GM18520 (cell line): ENCODE data around the gene ARIH1.
A peak's percentile ranks its signal among the peaks of the same experiment; 100 is the strongest.
"Not testable (repeated sequence)": the region's sequence is repeated elsewhere in the genome, so short reads cannot be mapped to it uniquely, and the experiment has no call there.

ENCODE experiments used
- ATAC-seq: cut with Tn5 transposase; IDR thresholded peaks from one replicate; pipeline ENCODE4 v1.9.1; 2021; ENCODE audit not compliant: unreplicated experiment

ARIH1 gene, protein sequence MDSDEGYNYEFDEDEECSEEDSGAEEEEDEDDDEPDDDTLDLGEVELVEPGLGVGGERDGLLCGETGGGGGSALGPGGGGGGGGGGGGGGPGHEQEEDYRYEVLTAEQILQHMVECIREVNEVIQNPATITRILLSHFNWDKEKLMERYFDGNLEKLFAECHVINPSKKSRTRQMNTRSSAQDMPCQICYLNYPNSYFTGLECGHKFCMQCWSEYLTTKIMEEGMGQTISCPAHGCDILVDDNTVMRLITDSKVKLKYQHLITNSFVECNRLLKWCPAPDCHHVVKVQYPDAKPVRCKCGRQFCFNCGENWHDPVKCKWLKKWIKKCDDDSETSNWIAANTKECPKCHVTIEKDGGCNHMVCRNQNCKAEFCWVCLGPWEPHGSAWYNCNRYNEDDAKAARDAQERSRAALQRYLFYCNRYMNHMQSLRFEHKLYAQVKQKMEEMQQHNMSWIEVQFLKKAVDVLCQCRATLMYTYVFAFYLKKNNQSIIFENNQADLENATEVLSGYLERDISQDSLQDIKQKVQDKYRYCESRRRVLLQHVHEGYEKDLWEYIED

DNA sequence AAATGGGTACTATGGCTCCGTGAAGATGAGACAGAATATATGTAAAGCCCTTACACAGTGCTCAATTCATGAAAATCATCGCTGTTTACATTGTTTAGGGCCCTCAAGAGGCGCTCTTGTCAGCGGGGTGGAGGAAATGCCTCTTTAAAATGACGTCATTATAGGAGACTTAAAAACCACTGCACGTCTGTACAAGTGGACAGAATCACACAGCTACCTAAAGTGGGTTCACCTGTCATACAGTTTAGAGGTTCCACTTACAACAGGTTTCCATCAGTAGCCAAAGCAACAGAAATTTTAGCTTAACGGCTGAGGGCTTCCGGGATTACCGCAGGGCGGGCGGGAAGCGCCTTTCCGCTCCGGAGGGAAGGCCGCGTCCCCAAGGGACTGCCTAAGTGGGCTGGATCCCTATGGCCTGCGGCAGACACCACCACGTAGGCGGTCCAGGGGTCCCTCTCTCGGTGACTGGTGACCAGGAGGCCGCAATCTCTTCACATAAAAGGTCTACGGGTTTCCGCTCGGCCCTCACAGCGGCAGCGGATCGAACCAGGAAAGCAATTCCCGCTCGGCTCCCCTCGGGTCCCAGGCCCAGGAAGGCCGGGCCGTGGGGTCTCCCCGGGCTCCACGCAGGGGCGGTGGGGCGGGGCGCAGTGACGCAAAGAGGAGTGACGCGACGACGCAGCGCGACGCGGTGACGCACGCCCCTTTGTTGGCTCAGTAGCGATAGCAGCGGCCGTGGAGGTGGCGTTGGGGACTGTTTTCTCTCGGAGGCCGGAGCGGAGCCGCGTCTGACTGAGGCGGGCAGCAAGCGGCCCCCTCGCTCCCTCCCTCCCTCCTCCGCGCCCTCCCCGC lies at the start of gene ARIH1:
ARIH1 (plus strand) TSS at position 717 of the 852 bp plus-strand sequence. CDS start 310 bp downstream, outside the sequence.
- peak; percentile 68 for ATAC-seq

DNA sequence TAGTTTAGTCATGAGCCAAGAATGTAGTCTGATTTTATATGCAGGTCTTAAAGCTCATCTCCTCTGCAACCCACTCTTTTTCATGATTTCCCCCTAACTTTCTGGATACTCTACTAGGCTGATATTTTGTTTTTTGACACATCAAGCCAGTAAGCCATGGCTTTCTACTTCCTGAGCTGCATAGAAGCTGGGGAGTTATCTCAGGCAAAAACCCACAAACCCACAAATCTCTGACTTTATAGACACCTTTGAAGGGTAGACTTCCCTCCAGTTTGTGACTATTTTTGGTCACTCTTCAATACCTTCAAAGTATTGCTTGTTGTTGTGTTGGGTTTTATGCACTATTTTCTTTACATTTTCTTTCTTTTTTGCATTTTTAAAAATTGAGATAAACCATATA lies 47.4 kb upstream of the ARIH1 start:
- no peak for ATAC-seq

GRCh38 chr15:72437650-72438316 lies 36.3 kb upstream of the ARIH1 start:
- ATAC-seq, result no peak

- ATAC-seq, result not testable (repeated sequence)
Observed at GRCh38 chr15:72442848-72443247, 31.3 kb upstream of the ARIH1 start.

DNA sequence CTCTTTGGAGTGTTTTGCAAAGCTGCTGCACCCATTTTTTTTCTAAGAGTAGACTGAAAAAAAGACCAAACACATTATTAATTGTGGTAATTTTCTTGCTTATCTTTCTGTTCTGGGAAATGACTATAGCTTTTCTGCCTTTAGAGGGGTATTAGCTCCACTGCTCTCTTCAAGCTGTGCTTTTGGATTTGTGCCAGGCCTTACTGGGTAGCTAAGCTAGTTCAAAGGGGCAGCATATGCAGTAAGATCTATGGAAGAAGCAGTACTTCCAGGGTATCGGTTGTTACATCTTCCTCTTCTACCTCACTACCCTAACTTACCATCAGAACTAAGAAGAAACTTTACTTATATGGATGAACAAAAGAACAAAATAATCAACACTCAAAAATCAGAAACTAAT lies 28.7 kb upstream of the ARIH1 start:
- ATAC-seq, result no peak

DNA sequence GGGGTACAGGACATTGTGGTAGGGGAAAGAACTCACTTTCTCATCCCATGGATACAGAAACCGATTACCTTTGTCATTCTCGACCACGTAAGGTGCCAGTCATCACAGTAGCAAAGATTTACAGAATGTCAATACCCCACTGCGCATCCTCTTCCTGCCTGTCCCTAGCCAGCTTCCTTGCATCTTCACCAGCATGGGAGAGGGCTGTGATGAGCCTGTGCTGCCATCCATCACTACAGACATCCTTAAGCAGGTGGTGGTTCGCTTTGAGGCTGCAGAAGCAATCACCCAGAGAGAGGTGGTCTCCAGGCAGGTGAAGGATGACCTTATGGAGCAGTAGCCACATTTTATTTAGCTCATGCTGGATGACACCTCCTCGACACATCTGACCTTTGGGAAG lies 23.3 kb upstream of the ARIH1 start:
- ATAC-seq, result no peak

DNA sequence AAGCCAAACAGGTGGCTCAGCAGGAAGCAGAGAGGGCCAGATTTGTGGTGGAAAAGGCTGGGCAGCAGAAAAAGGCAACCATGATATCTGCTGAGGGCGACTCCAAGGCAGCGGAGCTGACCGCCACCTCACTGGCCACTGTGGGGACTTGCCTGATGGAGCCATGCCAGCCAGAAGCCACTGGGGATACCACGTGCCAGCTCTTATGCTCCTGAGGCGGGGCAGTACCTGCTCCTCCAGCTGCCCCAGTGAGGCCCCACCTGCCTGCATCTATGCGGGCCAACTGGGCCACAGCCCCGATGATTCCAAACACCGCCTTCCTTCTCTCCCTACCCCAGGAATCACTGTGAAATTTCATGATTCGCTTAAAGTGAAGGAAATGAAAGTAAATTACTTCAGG lies 22.9 kb upstream of the ARIH1 start:
- no peak for ATAC-seq

DNA sequence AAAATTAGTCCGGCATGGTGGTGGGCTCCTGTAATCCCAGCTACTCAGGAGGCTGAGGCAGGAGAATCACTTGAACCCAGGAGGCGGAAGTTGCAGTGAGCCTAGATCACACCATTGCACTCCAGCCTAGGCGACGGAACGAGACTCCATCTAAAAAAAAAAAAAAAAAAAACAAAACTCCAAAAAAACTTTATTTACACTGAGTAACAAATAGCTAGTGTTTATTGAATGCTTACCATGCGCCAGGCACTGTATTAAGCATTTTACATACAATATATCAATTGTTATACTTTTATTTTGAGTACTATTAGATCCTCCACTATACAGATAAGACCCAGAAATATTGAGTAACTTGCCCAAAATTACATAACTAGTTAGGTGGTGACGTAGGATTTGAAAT lies 17.4 kb upstream of the ARIH1 start:
- ATAC-seq, result no peak

DNA sequence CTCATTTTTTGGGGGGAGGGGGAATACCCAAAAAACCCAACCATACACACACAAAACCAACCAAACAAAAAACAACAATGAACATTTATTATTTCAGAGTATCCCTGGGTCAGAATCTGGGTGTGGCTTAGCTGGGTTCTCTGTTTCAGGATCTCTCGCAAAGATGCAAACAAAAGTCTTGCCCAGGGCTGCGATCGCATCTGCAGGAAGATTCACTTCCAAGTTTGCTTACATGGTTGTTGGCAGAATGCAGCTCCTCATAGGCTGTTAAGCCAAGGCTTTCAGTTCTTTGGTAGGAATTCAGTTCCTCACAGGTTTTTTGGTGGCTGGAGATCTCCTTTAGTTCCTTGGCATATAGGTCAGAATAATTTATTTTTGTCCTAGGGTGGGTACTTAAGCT lies 13.7 kb upstream of the ARIH1 start:
- no peak for ATAC-seq

DNA sequence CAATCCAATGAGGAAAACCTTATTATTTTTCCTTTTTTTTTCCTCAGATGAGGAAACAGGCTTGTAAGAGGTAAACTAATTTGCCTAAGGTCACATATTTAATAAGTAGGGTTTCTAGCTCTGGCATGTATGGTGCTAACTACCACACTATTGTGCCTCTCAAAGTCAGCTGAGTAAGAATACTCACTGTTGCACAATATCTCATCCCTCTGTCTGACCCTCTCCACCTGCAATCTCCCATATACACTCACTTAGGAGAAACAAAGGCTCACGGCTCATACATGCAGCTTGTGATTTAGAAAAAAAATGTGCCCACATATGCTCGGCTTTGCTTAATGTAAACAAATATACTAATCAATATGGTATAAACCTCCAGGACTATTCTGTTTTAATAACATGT lies 10.4 kb upstream of the ARIH1 start:
- ATAC-seq, result no peak

DNA sequence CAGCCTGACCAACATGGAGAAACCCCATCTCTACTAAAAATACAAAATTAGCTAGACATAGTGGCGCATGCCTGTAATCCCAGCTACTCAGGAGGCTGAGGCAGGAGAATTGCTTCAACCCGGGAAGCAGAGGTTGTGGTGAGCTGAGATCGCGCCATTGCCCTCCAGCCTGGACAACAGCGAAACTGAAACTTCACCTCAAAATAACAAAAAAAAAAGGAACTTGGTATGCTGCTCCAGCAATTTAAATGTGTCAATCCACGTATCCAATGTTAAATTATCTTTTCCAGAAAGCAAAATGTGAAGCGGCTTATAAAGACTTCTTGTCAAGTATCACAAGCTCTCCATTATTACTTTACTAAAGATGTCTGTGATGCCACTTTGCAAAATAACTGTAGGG lies 9.9 kb upstream of the ARIH1 start:
- ATAC-seq, result no peak

- ATAC-seq, result no peak
Observed at GRCh38 chr15:72468103-72468502, 6.0 kb upstream of the ARIH1 start.

DNA sequence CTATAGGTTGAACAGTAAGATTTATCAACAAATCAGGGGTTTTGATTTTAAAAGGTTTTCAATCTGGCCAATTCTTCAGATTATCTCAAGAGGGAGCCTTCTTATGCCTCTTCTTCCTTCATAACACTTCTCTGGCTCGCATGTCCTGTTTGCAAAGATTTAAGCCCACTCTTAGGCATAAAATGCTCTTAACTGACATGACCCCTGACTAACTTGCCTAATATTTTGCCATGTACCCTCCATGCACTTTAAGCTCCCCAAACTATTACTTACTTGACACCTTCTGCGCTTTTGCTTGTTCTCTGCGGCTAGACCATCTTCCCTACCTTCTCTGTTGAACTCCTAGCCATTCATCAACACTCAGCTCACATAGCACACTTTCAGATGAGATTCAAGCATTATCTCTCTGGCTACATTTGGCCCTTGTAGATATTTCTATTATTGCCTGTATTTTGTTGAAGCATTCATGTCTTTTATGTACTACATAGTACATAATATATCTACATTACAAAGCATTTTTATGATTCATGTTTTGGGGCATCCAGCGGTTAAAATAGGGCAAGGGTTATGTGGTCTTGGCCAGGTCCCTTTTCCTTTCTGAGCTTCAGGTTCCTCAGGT lies 1.0 kb upstream of the ARIH1 start:
- ATAC-seq, result no peak

- no peak for ATAC-seq
Observed at GRCh38 chr15:72474466-72474911, 359 bp downstream of the ARIH1 start.

DNA sequence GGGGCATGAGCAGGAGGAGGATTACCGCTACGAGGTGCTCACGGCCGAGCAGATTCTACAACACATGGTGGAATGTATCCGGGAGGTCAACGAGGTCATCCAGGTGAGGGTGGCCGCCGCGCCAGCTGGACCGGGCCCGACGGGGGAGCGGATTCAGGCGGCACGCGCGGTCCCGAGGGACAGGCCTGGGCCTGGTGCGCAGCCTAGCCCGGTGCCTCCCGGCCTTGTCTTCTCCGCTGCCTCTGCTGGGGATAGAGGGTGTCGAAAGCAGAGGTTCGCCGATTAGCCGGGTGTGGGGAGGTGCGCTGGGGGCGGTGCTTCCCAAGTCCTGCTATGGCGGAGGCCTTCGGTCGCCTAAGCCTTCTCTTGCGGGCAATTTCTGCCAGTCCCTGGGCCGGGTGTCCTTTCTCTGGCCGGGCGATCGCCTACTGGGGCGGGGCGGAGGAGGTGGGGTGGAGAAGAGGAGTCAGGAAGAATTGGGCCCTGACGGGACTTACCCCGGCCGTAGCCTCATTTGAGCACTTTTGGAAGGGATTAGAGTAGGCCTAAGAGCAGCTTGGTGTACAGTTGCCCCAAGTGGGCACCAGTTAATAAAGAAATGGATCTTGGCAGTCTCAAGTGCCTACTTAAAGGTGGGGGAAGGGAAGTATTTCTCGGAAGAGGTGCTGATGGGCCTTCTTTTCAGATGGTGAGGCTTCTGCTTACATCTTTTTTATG lies 940 bp downstream of the ARIH1 start:
- no peak for ATAC-seq

GRCh38 chr15:72475674-72476073 lies 1.5 kb downstream of the ARIH1 start:
- ATAC-seq, result no peak

- not testable (repeated sequence) for ATAC-seq
Observed at GRCh38 chr15:72476330-72476729, 2.2 kb downstream of the ARIH1 start.

GRCh38 chr15:72481015-72481659 lies 7.0 kb downstream of the ARIH1 start:
- ATAC-seq, result no peak

- no peak for ATAC-seq
Observed at GRCh38 chr15:72482275-72482674, 8.1 kb downstream of the ARIH1 start.

- ATAC-seq, result no peak
Observed at GRCh38 chr15:72483279-72483678, 9.1 kb downstream of the ARIH1 start.
